Stimulated activated CD4-positive, alpha-beta T cell treated with anti-CD3 and anti-CD28 coated beads, Interleukin-2, amount 100 ng/mL, for 48 hours (primary cell): Measurements from ENCODE around the gene SLC1A5.

Source experiments
- DNase-seq, 2 donors: peaks; one replicate each; pipeline ENCODE4 v3.0.0-alpha.2; 2020

SLC1A5 gene

GRCh38 chr19:46741447-46741846, 46.9 kb downstream of the SLC1A5 start:
- DNase-seq = no peak

GRCh38 chr19:46739290-46739771, 49.1 kb downstream of the SLC1A5 start:
- DNase-seq = no peak

DNA sequence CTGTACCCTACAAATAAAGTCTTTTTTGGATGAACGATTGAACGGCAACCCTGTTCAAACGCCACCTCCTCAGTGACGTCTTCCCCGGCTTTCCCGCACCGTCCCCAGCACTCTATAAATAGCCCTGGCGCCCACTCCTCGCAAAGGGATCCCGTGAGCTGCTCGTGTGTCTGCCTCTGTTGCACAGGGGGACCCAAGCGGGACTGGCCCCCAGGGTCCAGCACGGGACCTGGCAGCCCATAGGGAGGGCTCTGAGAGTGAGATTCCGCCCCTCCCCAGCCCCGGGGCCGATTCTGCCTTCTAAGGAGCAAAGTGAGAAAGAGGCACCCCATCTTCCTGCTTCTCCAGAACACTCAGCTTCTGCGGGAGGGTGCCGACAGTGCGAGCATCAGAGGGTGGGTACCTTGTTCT, 50.6 kb downstream of the SLC1A5 start:
- DNase-seq = no peak

GRCh38 chr19:46737298-46737654, 51.1 kb downstream of the SLC1A5 start:
- DNase-seq = no peak

- DNase-seq = no peak
Measured at GRCh38 chr19:46736531-46737297, 51.7 kb downstream of the SLC1A5 start.

GRCh38 chr19:46733690-46734292, 54.6 kb downstream of the SLC1A5 start:
- no peak for DNase-seq

DNA sequence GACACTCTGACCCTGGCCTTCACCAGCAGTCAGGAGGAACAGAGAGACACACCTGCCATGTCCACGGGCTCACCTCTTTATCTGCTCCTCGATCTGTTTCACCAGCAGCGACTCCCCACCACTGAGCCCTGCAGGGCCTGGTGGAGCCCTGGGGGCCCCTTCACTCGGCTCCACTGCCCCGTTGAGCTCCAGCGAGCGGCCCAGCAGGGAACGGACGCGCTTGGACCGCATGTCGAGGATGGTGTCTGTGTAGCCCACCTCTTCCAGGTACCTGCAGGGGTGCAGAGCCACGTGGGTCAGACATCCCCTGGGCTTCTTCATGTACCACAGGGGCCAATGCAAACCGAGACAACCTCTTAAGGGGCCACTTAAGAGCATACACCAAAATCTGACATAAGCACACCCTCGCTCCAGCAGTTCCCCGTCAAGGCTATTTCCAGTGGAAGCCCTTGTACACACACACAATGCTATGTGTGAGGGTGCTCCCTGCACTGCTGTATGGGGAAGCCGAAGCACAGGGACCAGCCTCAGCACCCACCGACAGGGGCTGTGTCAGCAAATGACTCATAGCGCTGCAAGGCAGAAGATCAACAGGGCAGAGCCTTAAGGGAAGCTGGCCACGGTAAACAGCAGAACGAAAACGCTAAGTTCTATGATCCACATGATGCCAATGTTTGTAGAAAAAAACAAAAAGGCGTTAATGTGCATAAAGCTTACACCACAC, 55.3 kb downstream of the SLC1A5 start:
- no peak for DNase-seq

- DNase-seq = no peak
Measured at GRCh38 chr19:46732172-46732938, 56.0 kb downstream of the SLC1A5 start.

GRCh38 chr19:46731584-46731983, 56.8 kb downstream of the SLC1A5 start:
- DNase-seq = no peak

- DNase-seq = no peak
Measured at GRCh38 chr19:46731007-46731501, 57.3 kb downstream of the SLC1A5 start.

DNA sequence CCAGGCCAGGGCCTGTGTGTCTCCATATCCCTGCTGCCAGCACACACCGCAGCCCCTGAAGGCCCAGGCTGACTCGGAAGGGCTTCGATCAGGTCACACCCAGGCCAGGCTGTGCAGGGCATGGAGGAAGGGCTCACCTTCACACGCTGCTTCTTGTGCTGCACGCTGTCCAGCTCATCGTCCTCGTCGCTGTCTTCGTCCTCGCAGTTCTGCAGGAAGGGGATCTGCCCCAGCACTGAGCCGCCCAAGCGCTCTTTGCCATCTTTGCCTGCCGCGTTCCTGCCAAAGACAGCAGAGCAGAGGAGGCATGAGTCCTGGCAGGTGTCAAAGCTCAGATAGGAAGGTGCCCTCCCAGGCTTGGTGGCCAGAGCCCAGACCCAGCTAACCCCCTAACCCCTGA, 57.8 kb downstream of the SLC1A5 start:
- DNase-seq = no peak

DNA sequence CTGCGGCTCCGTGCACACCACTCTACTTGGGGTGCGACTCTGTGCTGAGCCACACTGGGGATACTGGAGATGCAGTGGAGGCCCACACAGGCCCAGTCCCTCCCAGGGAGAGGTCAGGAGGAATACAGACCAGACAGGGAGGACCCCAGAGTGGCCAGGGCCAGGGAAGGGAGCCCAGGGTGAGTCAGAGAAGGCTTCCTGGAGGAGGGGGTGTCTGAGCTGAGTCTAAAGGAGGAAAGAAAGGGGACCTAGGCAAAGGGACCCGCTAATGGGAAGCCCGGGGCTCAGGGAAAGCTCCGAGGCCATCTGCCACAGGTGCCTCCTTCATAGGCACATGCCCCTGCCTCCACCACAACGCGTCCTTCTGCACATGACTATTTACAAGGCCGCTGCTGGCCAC, 58.2 kb downstream of the SLC1A5 start:
- DNase-seq = no peak

GRCh38 chr19:46729696-46730095, 58.7 kb downstream of the SLC1A5 start:
- DNase-seq = no peak

- DNase-seq = peak; percentile 76 to 86
Measured at GRCh38 chr19:46728693-46729339, 59.6 kb downstream of the SLC1A5 start.

GRCh38 chr19:46728208-46728607, 60.2 kb downstream of the SLC1A5 start:
- no peak for DNase-seq

GRCh38 chr19:46727757-46728156, 60.6 kb downstream of the SLC1A5 start:
- no peak for DNase-seq

DNA sequence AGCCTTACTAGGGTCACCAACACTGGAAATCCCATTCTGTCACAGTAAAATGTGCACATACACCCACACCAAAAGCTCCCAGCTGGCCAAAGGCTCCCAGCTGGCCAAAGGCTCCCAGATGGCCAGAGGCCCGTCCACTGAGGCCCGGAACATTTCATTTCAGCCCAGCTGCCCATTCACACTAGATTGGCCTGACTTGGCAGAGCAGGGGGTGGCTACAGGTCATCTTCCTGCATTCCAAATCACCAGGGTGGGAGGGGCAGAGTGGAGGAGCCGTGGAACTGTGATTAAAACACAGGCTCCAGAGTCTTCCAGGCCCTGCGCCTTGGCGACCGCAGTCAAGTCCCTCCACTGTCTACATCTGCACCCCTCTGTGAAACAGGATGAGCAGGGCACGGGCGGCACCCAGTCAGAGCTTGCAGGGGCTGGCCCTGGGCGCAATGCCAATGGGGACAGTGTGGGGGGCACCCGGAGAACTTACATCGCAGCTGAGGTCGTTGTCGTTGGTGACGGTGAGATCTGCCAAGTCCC, 61.4 kb downstream of the SLC1A5 start:
- DNase-seq = no peak

GRCh38 chr19:46726551-46726950, 61.8 kb downstream of the SLC1A5 start:
- no peak for DNase-seq

GRCh38 chr19:46725859-46726393, 62.5 kb downstream of the SLC1A5 start:
- no peak for DNase-seq

GRCh38 chr19:46725036-46725820, 63.2 kb downstream of the SLC1A5 start:
- DNase-seq = no peak
